Activated CD4-positive, alpha-beta T cell treated with anti-CD3 and anti-CD28 coated beads, Interleukin-2, amount 50 U/mL, for 48 hours (primary cell): ENCODE data around the gene C12orf57.

Experiments
- DNase-seq, 2 experiments: peaks; one replicate each; pipeline ENCODE4 v3.0.0-alpha.2; 2020

C12orf57 gene

GRCh38 chr12:6965714-6966113 lies 21.9 kb downstream of the C12orf57 start:
- no peak for DNase-seq

- no peak for DNase-seq
Measured at GRCh38 chr12:6966351-6966750, 22.5 kb downstream of the C12orf57 start.

GRCh38 chr12:6967651-6968100 lies 23.9 kb downstream of the C12orf57 start:
- no peak for DNase-seq

- DNase-seq = no peak
Measured at GRCh38 chr12:6968426-6968825, 24.6 kb downstream of the C12orf57 start.

GRCh38 chr12:6970096-6970527 lies 26.3 kb downstream of the C12orf57 start:
- DNase-seq = peak; percentile 25 to 41

- no peak for DNase-seq
Measured at GRCh38 chr12:6974180-6974579, 30.4 kb downstream of the C12orf57 start.

GRCh38 chr12:6975297-6976032 lies 31.6 kb downstream of the C12orf57 start:
- no peak for DNase-seq

- no peak for DNase-seq
Measured at GRCh38 chr12:6977653-6978052, 33.8 kb downstream of the C12orf57 start.

GRCh38 chr12:6978188-6978587 lies 34.4 kb downstream of the C12orf57 start:
- no peak for DNase-seq

- no peak for DNase-seq
Measured at GRCh38 chr12:6978611-6979011, 34.8 kb downstream of the C12orf57 start.

- DNase-seq = no peak
Measured at GRCh38 chr12:6979021-6979420, 35.2 kb downstream of the C12orf57 start.

- DNase-seq = no peak
Measured at GRCh38 chr12:6979453-6979852, 35.6 kb downstream of the C12orf57 start.

GRCh38 chr12:6980075-6980474 lies 36.3 kb downstream of the C12orf57 start:
- DNase-seq = no peak

GRCh38 chr12:6980740-6981139 lies 36.9 kb downstream of the C12orf57 start:
- DNase-seq = no peak

- DNase-seq = no peak
Measured at GRCh38 chr12:6981152-6982052, 37.6 kb downstream of the C12orf57 start.

- DNase-seq = no peak
Measured at GRCh38 chr12:6982532-6982931, 38.7 kb downstream of the C12orf57 start.

GRCh38 chr12:6987956-6988553 lies 44.2 kb downstream of the C12orf57 start:
- no peak for DNase-seq
